ENCODE data around the gene HK2. TPM values are rescaled to one million over a fixed set of nuclear protein-coding genes. Genes with fewer than 3 reads are reported as not detected.

The HK2 gene
- total RNA-seq, 2 donors from 2014 or later: 8.7 to 114 TPM

DNA sequence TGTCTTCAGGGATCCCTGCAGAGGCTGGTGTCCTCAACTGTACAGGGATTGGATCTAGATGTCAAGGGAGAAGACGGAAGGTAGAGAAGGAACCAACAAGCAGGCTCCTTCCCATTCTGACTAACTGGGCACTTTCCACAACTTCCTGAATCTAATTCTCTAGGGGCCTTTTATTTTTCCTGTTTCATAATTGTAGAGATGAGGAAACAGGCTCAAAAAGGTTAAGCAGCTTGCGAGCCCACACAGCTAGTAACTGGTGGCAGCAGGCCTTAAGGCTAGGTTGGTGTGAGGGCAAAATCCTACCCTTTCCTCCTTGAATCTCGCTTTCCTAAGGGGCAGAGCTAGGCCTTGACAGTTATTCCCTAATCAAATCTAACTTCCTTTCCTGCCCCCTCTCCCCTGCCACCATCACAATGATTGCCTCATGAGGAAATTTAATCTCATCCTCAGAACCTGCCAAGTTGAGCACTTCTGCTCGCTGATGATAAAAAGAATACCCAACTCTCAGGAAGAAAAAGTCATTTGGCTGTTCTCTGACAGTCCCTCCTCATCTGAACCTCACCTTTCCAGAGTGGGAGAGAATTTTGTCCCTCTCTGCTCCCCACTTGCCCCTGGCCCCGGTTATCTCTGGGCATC is 88.8 kb downstream of the HK2 start:
- WGBS: 66% methylated on average over 5 of the region's 5 CpGs

GRCh38 chr2:74924463-74925265 is 90.7 kb downstream of the HK2 start:
- Histone ChIP-seq H3K9me3 (no peaks in the 10 kb centered on the region), H3K4me3 (no peak overlapping the region), H3K27ac (no peak overlapping the region), H3K4me1 (replicated peaks) (no peaks in the 10 kb centered on the region), H3K36me3 (no peaks in the 10 kb centered on the region), H3K27me3 (replicated peaks; ENCODE audit: insufficient read depth) (no peaks in the 10 kb centered on the region)
- 88% methylated on average over 11 of the region's 11 CpGs for WGBS
- TF ChIP-seq, protein P1, sequence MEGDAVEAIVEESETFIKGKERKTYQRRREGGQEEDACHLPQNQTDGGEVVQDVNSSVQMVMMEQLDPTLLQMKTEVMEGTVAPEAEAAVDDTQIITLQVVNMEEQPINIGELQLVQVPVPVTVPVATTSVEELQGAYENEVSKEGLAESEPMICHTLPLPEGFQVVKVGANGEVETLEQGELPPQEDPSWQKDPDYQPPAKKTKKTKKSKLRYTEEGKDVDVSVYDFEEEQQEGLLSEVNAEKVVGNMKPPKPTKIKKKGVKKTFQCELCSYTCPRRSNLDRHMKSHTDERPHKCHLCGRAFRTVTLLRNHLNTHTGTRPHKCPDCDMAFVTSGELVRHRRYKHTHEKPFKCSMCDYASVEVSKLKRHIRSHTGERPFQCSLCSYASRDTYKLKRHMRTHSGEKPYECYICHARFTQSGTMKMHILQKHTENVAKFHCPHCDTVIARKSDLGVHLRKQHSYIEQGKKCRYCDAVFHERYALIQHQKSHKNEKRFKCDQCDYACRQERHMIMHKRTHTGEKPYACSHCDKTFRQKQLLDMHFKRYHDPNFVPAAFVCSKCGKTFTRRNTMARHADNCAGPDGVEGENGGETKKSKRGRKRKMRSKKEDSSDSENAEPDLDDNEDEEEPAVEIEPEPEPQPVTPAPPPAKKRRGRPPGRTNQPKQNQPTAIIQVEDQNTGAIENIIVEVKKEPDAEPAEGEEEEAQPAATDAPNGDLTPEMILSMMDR (IDR thresholded peaks at IDR 0.05): no peak
- TF ChIP-seq POLR2AphosphoS5 (IDR thresholded peaks at IDR 0.05) (no peak), POLR2A (IDR thresholded peaks at IDR 0.05) (no peak)
- DNase-seq (ENCODE audit: low spot score): no peak
- intact Hi-C loops (cut with DNase I): no loop called here

More for the DNA sequence above, 88.8 kb downstream of the HK2 start:
- Histone ChIP-seq H3K27me3 (replicated peaks; ENCODE audit: insufficient read depth) (no peaks in the 10 kb centered on the region), H3K4me3 (no peak overlapping the region), H3K36me3 (no peaks in the 10 kb centered on the region), H3K9me3 (no peaks in the 10 kb centered on the region), H3K27ac (no peak overlapping the region), H3K4me1 (replicated peaks) (no peaks in the 10 kb centered on the region)
- TF ChIP-seq, protein P1 (IDR thresholded peaks at IDR 0.05): no peak
- TF ChIP-seq POLR2AphosphoS5 (IDR thresholded peaks at IDR 0.05) (no peak), POLR2A (IDR thresholded peaks at IDR 0.05) (no peak)
- no peak for DNase-seq (ENCODE audit: low spot score)
- intact Hi-C loops (cut with DNase I): no loop called here

- H3K4me1 ChIP-seq (replicated peaks): no peaks in the 10 kb centered on the region
- no peak for TF ChIP-seq POLR2AphosphoS5 (IDR thresholded peaks at IDR 0.05)
- TF ChIP-seq, protein P1 (IDR thresholded peaks at IDR 0.05): no peak
- no peak for TF ChIP-seq POLR2A (IDR thresholded peaks at IDR 0.05)
- 32% methylated on average over 2 of the region's 2 CpGs for WGBS
- H3K36me3 ChIP-seq: no peaks in the 10 kb centered on the region
- intact Hi-C loops (cut with DNase I): no loop called here
- no peak overlapping the region for H3K27ac ChIP-seq
- no peaks in the 10 kb centered on the region for H3K9me3 ChIP-seq
- no peaks in the 10 kb centered on the region for H3K27me3 ChIP-seq (replicated peaks; ENCODE audit: insufficient read depth)
- no peak for DNase-seq (ENCODE audit: low spot score)
- no peak overlapping the region for H3K4me3 ChIP-seq
These were observed 91.4 kb downstream of the HK2 start for GRCh38 chr2:74925361-74925786.

- no peaks in the 10 kb centered on the region for H3K9me3 ChIP-seq
- no peak overlapping the region for H3K27ac ChIP-seq
- no peaks in the 10 kb centered on the region for H3K27me3 ChIP-seq (replicated peaks; ENCODE audit: insufficient read depth)
- H3K4me3 ChIP-seq: no peak overlapping the region
- intact Hi-C loops (cut with DNase I): no loop called here
- no peak for DNase-seq (ENCODE audit: low spot score)
- H3K36me3 ChIP-seq: no peaks in the 10 kb centered on the region
- TF ChIP-seq POLR2A (IDR thresholded peaks at IDR 0.05): no peak
- TF ChIP-seq POLR2AphosphoS5 (IDR thresholded peaks at IDR 0.05): no peak
- TF ChIP-seq, protein P1 (IDR thresholded peaks at IDR 0.05): no peak
- H3K4me1 ChIP-seq (replicated peaks): no peaks in the 10 kb centered on the region
- WGBS: 68% methylated on average over 5 of the region's 5 CpGs
These were observed 93.7 kb downstream of the HK2 start for GRCh38 chr2:74927621-74928020.

Measured in prostate gland (tissue), 2 donors.